ENCODE data around the gene WWOX.

Gene WWOX

GRCh38 chr16:78735337-78735736 lies 635.9 kb downstream of the WWOX start:
- no peak overlapping the region for H3K4me3 ChIP-seq (replicated peaks in 1 of 2; ENCODE audit: low read depth in 2 of 2, low read length in 2 of 2)
- TF ChIP-seq, protein P1, sequence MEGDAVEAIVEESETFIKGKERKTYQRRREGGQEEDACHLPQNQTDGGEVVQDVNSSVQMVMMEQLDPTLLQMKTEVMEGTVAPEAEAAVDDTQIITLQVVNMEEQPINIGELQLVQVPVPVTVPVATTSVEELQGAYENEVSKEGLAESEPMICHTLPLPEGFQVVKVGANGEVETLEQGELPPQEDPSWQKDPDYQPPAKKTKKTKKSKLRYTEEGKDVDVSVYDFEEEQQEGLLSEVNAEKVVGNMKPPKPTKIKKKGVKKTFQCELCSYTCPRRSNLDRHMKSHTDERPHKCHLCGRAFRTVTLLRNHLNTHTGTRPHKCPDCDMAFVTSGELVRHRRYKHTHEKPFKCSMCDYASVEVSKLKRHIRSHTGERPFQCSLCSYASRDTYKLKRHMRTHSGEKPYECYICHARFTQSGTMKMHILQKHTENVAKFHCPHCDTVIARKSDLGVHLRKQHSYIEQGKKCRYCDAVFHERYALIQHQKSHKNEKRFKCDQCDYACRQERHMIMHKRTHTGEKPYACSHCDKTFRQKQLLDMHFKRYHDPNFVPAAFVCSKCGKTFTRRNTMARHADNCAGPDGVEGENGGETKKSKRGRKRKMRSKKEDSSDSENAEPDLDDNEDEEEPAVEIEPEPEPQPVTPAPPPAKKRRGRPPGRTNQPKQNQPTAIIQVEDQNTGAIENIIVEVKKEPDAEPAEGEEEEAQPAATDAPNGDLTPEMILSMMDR (IDR thresholded peaks at IDR 0.05; ENCODE audit: low read depth, low read length) = no peak

DNA sequence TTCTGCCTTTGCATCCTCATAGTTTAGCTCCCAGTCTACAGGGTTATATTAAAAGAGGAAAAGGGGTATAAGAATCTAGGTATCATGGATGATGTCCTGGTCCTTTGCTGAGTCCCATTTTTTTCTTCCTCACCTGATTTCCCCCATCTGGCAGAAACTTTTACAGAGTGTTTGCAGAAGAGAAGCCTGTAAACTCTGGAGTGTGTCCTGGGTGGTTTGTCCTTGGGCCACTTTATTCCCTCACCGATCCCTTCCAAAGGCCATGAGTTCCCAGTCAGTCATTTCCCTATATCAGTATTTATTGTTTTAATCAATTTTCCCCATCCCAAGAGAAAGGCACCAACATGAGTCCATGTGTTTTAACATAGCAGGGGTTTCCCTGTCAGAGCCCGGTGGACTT lies 638.2 kb downstream of the WWOX start:
- no peak overlapping the region for H3K4me3 ChIP-seq (replicated peaks in 1 of 2; ENCODE audit: low read depth in 2 of 2, low read length in 2 of 2)
- TF ChIP-seq, protein P1 (IDR thresholded peaks at IDR 0.05; ENCODE audit: low read depth, low read length) = no peak
- no peak for DNase-seq (ENCODE audit: low read depth in 2 of 2)

More at GRCh38 chr16:78735337-78735736, 635.9 kb downstream of the WWOX start:
- no peak for DNase-seq (ENCODE audit: low read depth in 2 of 2)

DNA sequence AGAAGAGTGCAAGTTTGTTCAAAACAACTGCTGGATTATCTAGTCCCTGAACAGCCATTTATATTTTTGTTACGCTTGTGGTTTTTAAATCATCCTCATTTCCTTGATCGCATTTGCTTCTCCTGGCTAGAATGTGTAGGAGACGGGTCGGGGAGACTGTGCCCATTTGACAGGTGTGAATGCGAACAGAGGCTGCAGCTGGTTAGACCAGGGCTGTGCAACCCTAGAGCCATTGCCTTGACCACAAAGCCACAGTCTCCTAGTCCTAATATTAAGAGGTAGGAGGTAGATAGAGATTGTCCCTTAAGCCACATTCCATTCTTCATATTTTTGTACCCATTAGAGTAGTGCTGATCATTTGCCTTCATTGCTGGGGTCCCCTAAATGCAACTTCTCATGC lies 639.1 kb downstream of the WWOX start:
- H3K4me3 ChIP-seq (replicated peaks in 1 of 2; ENCODE audit: low read depth in 2 of 2, low read length in 2 of 2) = no peak overlapping the region
- TF ChIP-seq, protein P1 (IDR thresholded peaks at IDR 0.05; ENCODE audit: low read depth, low read length) = no peak
- DNase-seq (ENCODE audit: low read depth in 2 of 2) = no peak

DNA sequence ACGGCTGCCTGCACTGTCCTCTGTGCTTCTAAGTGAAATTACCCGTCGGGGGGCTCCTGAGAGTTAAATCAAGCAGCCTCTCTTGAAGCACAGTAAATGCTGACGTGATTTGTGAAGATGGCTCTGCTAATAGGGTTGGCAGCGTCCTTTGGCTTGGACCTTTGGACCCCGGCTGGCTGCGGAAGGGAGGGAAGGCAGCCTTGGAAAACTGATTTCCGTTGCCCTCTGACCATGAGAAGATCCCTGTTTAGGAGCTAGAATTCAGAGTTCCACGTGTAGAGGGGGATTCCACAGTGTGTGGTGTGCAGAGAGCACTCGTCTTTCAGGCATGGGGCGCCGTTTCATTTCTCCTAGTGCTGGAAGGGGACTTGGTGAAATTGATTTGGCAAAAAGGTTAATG lies 640.8 kb downstream of the WWOX start:
- H3K4me3 ChIP-seq (replicated peaks in 1 of 2; ENCODE audit: low read depth in 2 of 2, low read length in 2 of 2) = no peak overlapping the region
- TF ChIP-seq, protein P1 (IDR thresholded peaks at IDR 0.05; ENCODE audit: low read depth, low read length) = no peak
- no peak for DNase-seq (ENCODE audit: low read depth in 2 of 2)

- H3K4me3 ChIP-seq (replicated peaks in 1 of 2; ENCODE audit: low read depth in 2 of 2, low read length in 2 of 2) = no peak overlapping the region
- no peak for DNase-seq (ENCODE audit: low read depth in 2 of 2)
- TF ChIP-seq, protein P1 (IDR thresholded peaks at IDR 0.05; ENCODE audit: low read depth, low read length) = no peak
Measured at GRCh38 chr16:78742501-78743283, 643.2 kb downstream of the WWOX start.

DNA sequence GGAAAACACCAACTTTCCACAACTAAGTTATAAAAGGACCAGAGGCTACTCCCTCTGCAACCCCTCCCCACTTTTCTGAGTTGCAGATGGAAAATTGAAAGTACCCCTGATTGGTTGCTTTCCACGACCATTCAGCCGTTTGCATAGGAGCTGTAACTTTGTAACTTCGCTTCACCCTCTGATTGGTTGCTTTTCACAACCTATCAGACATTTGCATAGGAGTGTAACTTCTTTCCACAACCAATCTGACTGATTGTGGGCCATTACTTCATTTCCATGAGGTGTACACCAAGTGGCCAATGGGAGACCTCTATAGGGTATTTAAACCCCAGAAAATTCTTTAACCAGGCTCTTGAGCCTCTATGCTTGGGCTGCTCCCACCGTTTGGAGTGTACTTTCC lies 644.1 kb downstream of the WWOX start:
- TF ChIP-seq, protein P1 (IDR thresholded peaks at IDR 0.05; ENCODE audit: low read depth, low read length) = no peak
- no peak overlapping the region for H3K4me3 ChIP-seq (replicated peaks in 1 of 2; ENCODE audit: low read depth in 2 of 2, low read length in 2 of 2)
- no peak for DNase-seq (ENCODE audit: low read depth in 2 of 2)

GRCh38 chr16:78744099-78744498 lies 644.6 kb downstream of the WWOX start:
- TF ChIP-seq, protein P1 (IDR thresholded peaks at IDR 0.05; ENCODE audit: low read depth, low read length) = no peak
- no peak for DNase-seq (ENCODE audit: low read depth in 2 of 2)
- no peak overlapping the region for H3K4me3 ChIP-seq (replicated peaks in 1 of 2; ENCODE audit: low read depth in 2 of 2, low read length in 2 of 2)
